GM03348 (cell line): ENCODE data around the gene FAM3A.
A peak's percentile ranks its signal among the peaks of the same experiment; 100 is the strongest.
"Not testable (repeated sequence)": the region's sequence is repeated elsewhere in the genome, so short reads cannot be mapped to it uniquely, and the experiment has no call there.

Source experiments
- DNase-seq: peaks from one replicate; pipeline ENCODE4 v3.0.0; 2012; ENCODE audit warnings: low spot score

Gene FAM3A, protein sequence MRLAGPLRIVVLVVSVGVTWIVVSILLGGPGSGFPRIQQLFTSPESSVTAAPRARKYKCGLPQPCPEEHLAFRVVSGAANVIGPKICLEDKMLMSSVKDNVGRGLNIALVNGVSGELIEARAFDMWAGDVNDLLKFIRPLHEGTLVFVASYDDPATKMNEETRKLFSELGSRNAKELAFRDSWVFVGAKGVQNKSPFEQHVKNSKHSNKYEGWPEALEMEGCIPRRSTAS

GRCh38 chrX:154515966-154516655 lies at the start of gene FAM3A:
FAM3A (minus strand) TSS chrX:154516232; CDS start chrX:154515772, 460 bp downstream.
- peak; percentile 93 for DNase-seq

DNA sequence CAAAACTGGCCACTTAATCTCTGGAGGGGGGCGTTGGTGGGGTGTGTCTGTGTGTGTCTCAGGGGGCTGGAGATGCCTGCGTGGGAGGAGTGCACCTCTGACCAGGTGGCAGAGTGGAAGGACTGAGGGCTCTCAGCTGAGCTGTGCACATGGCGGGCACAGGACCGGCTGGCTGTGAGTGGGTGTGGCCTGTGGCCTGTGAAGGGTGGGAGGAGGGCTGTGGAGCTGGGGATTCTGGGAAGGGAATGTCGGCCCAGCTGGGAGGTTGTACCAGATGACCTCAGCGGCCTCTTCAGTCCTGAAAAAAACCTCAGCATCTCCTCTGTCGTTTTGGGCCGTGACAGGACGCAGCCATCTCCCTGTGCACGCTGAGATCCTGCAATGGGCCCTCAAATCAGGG lies 46.3 kb upstream of the FAM3A start:
- DNase-seq = not testable (repeated sequence)

DNA sequence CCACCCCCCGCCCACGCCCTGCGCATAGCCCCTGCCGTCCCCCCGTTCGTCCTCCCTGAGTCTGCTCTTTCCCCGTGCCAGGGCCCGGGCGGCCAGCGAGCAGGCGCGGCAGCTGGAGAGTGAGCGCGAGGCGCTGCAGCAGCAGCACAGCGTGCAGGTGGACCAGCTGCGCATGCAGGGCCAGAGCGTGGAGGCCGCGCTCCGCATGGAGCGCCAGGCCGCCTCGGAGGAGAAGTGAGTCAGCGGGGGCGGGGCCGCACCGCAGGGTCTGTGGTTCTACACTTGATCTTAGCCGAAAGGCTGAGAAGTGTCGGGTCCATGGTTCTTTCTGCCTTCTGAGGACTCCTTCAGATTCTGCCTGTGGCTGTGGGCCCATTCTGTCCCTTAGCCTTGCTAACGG lies 44.3 kb upstream of the FAM3A start:
- DNase-seq = not testable (repeated sequence)

DNA sequence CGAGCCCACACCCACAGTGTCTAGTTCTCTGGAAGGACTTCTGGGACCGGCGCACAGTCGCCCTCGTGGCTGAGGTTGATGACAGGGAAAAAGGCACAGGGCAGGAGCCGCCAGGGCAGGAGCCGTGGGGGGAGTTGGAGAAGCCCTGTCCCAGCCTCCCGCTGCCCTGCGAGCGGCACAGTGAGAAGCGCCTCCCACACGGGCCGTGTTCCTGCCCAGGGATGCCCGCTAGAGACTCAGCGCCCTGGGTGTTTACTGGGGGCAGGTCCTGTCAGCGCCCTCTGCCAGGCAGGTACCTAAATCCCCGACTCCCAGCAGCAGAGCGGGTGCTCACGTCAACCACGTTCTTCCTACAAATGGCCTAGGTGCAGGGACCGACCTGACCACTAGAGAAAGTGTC lies 42.9 kb upstream of the FAM3A start:
- not testable (repeated sequence) for DNase-seq

- not testable (repeated sequence) for DNase-seq
Measured at GRCh38 chrX:154558060-154558690, 42.1 kb upstream of the FAM3A start.

GRCh38 chrX:154552112-154552806 lies 36.2 kb upstream of the FAM3A start:
- not testable (repeated sequence) for DNase-seq

GRCh38 chrX:154549766-154550165 lies 33.7 kb upstream of the FAM3A start:
- no peak for DNase-seq

GRCh38 chrX:154548028-154548316 lies 31.9 kb upstream of the FAM3A start:
- no peak for DNase-seq

GRCh38 chrX:154547245-154548027 lies 31.4 kb upstream of the FAM3A start, which contains the start of gene IKBKG:
IKBKG (plus strand) TSS chrX:154547620; CDS start chrX:154552003, 4,383 bp downstream.
- peak; percentile 94 for DNase-seq

GRCh38 chrX:154546354-154547244 lies 30.6 kb upstream of the FAM3A start, which contains the start of gene G6PD:
G6PD (minus strand) TSS chrX:154546846; CDS start chrX:154546155, 691 bp downstream.
- peak; percentile 95 for DNase-seq

- no peak for DNase-seq
Measured at GRCh38 chrX:154545673-154546274, 29.7 kb upstream of the FAM3A start.

DNA sequence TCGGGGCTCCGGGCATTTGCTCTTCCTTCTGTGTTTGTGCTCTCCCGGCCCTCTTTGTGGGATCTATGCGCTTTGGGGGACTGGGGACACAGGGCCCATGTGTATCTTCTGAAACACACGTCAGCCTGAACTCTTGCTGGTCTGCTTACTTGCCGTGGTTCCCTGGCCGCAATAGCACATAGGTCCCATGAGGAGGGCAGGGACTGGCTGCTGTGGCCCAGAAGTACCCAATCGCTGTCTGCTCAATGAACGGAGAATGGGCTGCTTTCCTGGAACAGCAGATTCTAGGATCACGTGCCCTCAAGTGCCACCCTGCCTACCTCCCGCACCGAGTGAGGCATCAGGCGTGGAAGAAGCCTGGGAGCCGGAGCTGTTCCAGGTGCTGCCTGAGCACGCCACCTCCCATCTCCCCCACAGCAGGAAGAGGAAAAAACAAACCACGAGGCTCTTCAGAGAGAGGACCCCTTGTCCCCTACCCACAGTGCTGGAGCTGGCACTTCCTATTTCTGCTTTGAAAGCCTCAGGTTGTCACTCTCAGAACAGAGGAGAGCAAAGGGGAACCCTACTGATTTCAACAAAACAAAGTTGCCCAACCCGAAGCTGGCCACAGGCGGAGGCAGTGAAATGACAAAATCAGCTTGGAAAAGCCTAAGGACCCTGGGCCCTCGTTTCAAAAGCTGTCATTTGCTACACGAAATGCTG lies 26.8 kb upstream of the FAM3A start:
- DNase-seq = no peak

DNA sequence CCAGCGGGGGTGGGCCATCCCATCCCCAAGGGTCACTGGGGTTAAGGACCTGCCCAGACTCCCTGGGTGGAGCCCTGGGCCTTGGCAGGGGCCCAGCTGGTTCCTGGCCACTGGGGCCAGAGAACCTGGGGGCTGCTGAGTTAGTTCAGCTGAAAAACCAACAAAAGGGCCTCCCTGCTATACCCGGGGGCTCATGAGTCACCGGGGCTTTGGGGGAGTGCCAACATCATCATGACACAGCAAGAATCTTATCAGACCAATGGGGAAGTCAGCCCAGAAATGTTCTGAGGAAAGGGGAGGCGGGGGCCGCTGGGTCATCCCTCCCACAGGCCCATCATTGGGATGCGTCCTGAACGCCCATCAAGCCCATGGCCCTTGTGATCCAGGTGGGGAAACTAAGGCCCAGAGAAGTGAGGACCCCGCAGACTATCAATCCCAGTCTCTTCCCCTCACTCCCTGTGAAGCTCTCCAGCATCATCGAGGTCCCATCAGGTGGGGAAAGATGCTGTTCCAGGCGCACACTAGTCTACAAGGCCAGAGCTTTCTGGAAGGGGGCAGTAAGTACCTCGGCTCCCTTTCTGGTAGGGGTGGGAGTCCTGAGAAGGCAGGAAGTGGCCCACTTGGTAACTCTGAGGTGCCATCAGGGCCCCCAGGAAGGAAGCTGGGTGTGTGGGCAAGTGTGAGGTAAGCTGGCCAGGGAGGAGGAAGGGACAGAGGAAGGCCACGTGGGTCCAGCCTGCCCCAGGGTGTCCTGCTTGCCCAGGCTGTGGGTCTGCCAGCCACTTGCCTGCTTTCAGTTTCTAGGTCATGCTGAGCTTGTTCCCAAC lies 26.1 kb upstream of the FAM3A start:
- DNase-seq = peak; percentile 80

- DNase-seq = no peak
Measured at GRCh38 chrX:154541589-154541895, 25.5 kb upstream of the FAM3A start.

DNA sequence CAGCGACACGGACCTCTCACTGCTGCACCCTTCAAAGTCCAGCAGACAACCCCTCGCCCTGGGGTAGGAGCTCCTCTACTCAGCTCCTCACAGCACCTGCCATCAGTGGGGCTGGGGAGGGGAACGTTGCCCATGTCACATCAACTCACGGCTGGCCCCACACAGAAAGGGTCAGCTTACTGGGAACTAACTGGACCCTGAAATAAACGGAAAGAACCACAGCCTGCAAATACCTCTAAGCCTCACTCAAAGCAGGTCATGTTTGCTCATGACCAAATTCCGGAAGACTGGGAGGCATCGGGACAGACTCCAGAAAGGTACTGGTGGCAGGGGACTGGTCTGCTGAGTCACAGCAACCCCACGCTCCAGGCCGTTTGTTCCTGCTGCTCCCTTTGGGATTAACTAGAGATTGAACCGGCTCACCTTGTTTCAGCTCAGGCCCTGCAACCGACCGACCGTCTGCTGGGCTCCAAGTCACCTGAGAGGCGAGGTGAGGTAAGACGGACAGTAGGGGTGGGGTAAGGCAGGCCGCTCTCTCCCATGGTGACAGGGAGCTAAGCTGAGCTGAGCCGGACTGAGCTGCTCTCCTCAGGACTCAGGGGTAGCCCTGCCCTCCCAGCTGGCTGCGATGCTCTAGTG lies 25.0 kb upstream of the FAM3A start:
- DNase-seq = no peak

DNA sequence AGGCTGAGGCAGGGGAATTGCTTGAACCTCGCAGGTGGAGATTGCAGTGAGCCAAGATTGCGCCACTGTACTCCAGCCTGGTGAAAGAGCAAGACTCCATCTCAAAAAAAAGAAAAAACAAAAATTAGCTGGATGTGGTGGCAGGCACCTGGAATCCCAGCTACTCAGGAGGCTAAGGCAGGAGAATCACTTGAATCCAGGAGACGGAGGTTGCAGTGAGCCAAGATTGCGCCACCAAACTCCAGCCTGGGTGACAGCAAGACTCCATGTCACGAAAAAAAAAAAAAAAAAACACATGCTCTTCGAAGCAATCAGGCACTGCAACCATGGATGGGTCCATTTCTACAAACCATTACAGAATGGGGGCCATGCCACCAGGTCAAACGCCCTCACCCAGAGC lies 24.3 kb upstream of the FAM3A start:
- DNase-seq = not testable (repeated sequence)

DNA sequence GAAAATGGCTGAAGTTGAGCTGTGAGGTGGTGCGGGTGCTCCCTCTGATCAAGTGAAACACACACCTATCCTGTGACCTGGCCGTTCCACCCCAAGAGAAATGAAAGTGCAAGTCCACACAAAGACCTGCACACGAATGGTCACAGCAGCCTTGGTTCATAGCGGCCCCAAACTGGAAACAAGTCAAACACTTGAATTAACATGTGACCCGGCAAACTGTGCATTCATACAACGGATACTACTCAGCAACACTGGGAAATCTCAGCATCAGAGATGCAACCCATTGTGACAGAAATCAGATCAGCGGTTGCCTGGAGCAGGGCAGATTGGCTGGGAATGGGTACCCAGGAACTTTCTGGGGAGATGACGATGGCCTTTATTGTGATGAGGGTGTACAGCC lies 23.0 kb upstream of the FAM3A start:
- no peak for DNase-seq

- DNase-seq = no peak
Measured at GRCh38 chrX:154535892-154536291, 19.9 kb upstream of the FAM3A start.
